Kidney (tissue), 14 donors: ENCODE measurements around the gene MTTP. TPM values are rescaled to one million over a fixed set of nuclear protein-coding genes. Genes with fewer than 3 reads are reported as not detected.

ENCODE experiments used
- DNase-seq, 5 donors: peaks; one replicate each; pipeline ENCODE4 v3.0.0-alpha.2; 2013 to 2020
- FAIRE-seq: peaks from 2 replicates; lab custom pipeline; 2012; peaks lifted over from hg19 to GRCh38; lab: Jason Lieb, UNC
- H3K27ac ChIP-seq, 2 donors: one replicate each; pipeline ENCODE4 v1.7.0; 2013; ENCODE audit warnings: low read depth in 2 of 2, low read length in 2 of 2, inconsistent platforms in 1 of 2
- H3K27me3 ChIP-seq: one replicate; pipeline ENCODE4 v1.7.1; 2013; ENCODE audit warnings: low read length, inconsistent platforms; ENCODE audit not compliant: control insufficient read depth, insufficient read depth
- H3K36me3 ChIP-seq, 3 donors: one replicate each; pipeline versions ENCODE4 v1.7.0 to v1.7.1; 2013; ENCODE audit warnings: low read length in 3 of 3, control low read depth in 1 of 3, inconsistent platforms in 1 of 3; ENCODE audit not compliant: insufficient read depth in 3 of 3, control insufficient read depth in 2 of 3
- H3K4me1 ChIP-seq, 3 donors: one replicate each; pipeline versions ENCODE4 v1.7.0 to v1.7.1; 2013; ENCODE audit warnings: low read length in 3 of 3, inconsistent platforms in 1 of 3, low read depth in 1 of 3; ENCODE audit not compliant: control insufficient read depth in 2 of 3, insufficient read depth in 2 of 3
- H3K4me3 ChIP-seq, 3 donors: one replicate each; pipeline versions ENCODE4 v1.7.0 to v1.8.1; 2013; ENCODE audit warnings: low read length in 3 of 3, control low read depth in 1 of 3, inconsistent platforms in 1 of 3
- H3K9ac ChIP-seq, 3 donors: one replicate each; pipeline versions ENCODE4 v1.7.0 to v1.7.1; 2013; ENCODE audit warnings: low read length in 3 of 3, control low read depth in 1 of 3, inconsistent platforms in 1 of 3
- H3K9me3 ChIP-seq, 3 donors: one replicate each; pipeline versions ENCODE4 v1.7.0 to v1.7.1; 2013; ENCODE audit warnings: low read length in 3 of 3, control low read depth in 1 of 3, inconsistent platforms in 1 of 3; ENCODE audit not compliant: control insufficient read depth in 2 of 3, insufficient read depth in 1 of 3
- intact Hi-C: fragments of 100-400 bp; cut with DNase I; formaldehyde crosslinking; loops from one replicate; pipeline ENCODE4 v1.11.1; 2022
- polyA plus RNA-seq: library from polyadenylated mRNA; stranded (reverse); fragments of 350-450 nt; fragmentation: Illumina TruSeq; extraction: RNeasy Lipid Tissue Mini Kit (QIAGEN cat#74804); gene quantifications from one replicate; pipeline ENCODE4 v1.2.3, GENCODE V29; 2014; ENCODE audit warnings: low read depth, low replicate concordance; ENCODE audit not compliant: insufficient read depth
- total RNA-seq: library from RNA; stranded (reverse); fragmentation: NEBNext Ultra II Directional; extraction: Animal tissue kit (Norgen Biotek cat#: 25700); gene quantifications from one replicate; pipeline ENCODE4 v1.2.1, GENCODE V29; 2021
- TF ChIP-seq, protein P1 (sequence below): IDR thresholded peaks from 3 replicates; pipeline ENCODE4 v1.5.1; 2012; ENCODE audit warnings: mild to moderate bottlenecking, moderate library complexity, borderline replicate concordance; ENCODE audit not compliant: insufficient read depth; ENCODE audit errors: extremely low read depth
- donor health status: control.
- donor health status: control.
- donor health status: control.
- donor health status: control.
- donor health status: control.
- donor health status: DM: yes; HTN: yes; CAD: no.
- donor health status: Normal renal cell carcinoma (clear cell type).

Gene MTTP
- total and polyA plus RNA-seq, 2 donors from 2014 or later = 0.19 to 5.8 TPM

DNA sequence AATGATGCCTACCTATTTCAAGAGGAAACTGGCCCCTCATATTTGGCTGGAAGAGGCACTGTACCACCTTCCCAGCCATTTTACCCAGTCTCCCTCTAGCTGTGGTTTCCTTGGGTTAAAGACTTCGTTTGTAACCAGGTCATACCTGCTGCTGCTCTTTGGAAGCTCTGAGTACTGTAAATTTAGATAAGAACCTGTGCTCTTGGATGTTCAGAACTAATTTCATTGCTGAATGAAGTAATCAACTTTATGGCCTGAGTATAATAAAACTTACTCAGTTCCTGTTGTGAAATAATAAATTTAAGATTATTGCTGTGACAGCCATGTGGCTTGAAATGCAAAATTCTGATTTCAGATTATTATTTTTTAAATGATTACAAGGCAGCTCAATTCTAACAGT, 12.2 kb downstream of the MTTP start:
- no peak for FAIRE-seq
- Histone ChIP-seq H3K27me3 (no peaks in the 10 kb centered on the region), H3K9ac (no peak overlapping the region), H3K9me3 (no peaks in the 10 kb centered on the region), H3K36me3 (no peaks in the 10 kb centered on the region), H3K4me3 (no peak overlapping the region), H3K27ac (no peak overlapping the region), H3K4me1 (no peaks in the 10 kb centered on the region)
- TF ChIP-seq, protein P1, sequence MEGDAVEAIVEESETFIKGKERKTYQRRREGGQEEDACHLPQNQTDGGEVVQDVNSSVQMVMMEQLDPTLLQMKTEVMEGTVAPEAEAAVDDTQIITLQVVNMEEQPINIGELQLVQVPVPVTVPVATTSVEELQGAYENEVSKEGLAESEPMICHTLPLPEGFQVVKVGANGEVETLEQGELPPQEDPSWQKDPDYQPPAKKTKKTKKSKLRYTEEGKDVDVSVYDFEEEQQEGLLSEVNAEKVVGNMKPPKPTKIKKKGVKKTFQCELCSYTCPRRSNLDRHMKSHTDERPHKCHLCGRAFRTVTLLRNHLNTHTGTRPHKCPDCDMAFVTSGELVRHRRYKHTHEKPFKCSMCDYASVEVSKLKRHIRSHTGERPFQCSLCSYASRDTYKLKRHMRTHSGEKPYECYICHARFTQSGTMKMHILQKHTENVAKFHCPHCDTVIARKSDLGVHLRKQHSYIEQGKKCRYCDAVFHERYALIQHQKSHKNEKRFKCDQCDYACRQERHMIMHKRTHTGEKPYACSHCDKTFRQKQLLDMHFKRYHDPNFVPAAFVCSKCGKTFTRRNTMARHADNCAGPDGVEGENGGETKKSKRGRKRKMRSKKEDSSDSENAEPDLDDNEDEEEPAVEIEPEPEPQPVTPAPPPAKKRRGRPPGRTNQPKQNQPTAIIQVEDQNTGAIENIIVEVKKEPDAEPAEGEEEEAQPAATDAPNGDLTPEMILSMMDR = no peak
- intact Hi-C loops = no loop called here
- no peak for DNase-seq

DNA sequence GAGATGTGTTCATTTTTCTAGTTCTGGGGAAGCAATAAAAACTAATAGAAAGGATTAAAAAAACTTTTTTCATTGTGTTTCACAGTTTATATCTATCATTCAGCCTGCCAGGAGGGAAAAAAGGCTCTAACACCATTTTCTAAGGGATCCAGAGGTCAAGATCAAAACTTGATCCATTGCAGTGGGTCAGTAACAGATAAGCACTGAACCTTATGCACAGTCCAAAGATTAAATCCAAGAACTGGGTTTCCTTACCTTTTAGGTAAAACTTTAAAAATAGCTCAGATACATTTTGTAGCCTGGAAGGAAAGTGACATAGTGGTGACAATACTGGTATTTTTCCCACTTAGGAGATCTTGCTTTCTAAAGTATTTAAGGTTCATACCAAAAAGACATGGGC, 12.7 kb downstream of the MTTP start:
- H3K27ac ChIP-seq = no peak overlapping the region
- intact Hi-C loops = no loop called here
- no peaks in the 10 kb centered on the region for H3K9me3 ChIP-seq
- TF ChIP-seq, protein P1 = no peak
- no peak for DNase-seq
- H3K9ac ChIP-seq = no peak overlapping the region
- no peak overlapping the region for H3K4me3 ChIP-seq
- no peaks in the 10 kb centered on the region for H3K27me3 ChIP-seq
- no peaks in the 10 kb centered on the region for H3K36me3 ChIP-seq
- no peak for FAIRE-seq
- H3K4me1 ChIP-seq = no peaks in the 10 kb centered on the region

DNA sequence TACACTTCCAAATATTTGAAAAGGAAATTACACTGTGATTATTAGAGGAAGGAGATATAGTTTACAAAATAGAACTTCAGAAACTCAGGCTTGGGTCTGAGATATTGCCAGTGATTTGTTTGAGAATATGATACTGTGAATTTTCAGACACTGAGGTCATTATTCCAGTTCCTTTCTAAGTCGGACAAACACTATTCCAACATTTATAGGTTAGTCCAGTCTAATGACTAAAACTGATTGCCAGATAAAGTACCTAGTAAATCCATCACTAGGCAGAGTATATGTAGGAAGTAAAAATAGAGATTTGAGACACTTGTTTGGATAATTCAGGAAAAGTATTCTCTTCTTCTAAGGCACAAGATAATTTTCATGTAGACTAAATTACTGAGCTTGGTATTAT, 13.2 kb downstream of the MTTP start:
- Histone ChIP-seq H3K27ac (no peak overlapping the region), H3K36me3 (no peaks in the 10 kb centered on the region), H3K4me3 (no peak overlapping the region), H3K9me3 (no peaks in the 10 kb centered on the region), H3K9ac (no peak overlapping the region), H3K27me3 (no peaks in the 10 kb centered on the region), H3K4me1 (no peaks in the 10 kb centered on the region)
- no peak for DNase-seq
- TF ChIP-seq, protein P1 = no peak
- intact Hi-C loops = no loop called here
- no peak for FAIRE-seq

DNA sequence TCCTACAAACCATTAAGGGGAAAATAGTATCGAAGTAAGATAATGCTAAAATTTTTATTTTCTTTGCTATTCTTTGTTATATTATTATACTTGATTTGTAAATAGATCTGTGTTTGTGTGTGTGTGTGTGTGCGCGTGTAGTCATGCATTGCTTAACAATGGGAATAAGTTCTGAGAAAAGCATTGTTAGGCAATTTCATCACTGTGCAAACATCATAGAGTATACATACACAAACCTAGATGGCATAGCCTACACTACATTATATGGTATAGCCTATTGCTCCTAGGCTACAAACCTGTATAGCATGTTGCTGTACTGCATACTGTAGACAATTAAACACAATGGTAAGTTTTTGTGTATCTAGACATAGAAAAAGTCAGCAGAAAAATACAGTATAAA, 17.1 kb downstream of the MTTP start:
- TF ChIP-seq, protein P1 = no peak
- Histone ChIP-seq H3K36me3 (no peaks in the 10 kb centered on the region), H3K4me3 (no peak overlapping the region), H3K9ac (no peak overlapping the region), H3K27ac (no peak overlapping the region), H3K9me3 (no peaks in the 10 kb centered on the region), H3K4me1 (no peaks in the 10 kb centered on the region), H3K27me3 (no peaks in the 10 kb centered on the region)
- intact Hi-C loops = no loop called here
- no peak for FAIRE-seq
- no peak for DNase-seq
